ENCODE measurements around the gene PCDH15.

PCDH15 gene

DNA sequence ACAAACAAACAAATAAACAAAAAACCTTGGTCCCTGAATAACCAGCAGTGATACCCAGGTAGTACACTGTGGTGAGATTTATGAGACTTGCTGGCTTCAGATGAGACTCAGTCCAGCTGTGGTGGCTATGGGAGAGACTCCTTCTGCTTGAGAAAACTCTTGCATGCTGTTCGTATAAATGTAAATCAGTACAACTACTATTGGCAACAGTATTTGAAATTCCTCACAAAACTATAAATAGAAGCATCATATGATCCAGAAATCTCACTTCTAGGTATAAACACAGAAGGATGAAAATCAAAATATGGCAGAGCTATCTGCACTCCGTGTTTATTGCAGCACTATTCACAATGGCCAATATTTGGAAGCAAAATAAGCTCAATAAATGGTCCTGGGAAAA is 692.1 kb downstream of the PCDH15 start:
- no peak for DNase-seq

- no peak for DNase-seq
These were observed 704.1 kb downstream of the PCDH15 start for GRCh38 chr10:54096892-54097291.

GRCh38 chr10:54094321-54094720 is 706.7 kb downstream of the PCDH15 start:
- DNase-seq: no peak

DNA sequence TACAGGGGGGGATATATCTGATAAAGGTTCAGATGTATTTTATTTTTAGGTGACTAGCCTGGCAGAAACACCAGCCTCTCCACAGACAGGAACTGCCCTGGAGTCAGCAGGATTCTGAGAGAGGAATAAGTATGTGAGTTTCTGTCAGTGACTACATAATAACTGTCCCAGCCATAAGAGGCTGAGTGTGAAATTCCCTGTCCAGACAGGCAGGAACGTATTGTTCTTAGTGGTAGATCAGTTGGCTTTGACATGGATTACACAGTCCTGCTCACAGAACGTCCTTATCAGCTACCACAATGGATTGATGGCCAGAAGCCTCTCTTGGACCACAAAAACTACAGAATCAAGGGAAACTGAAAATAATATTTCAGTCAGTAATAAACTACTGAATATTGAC is 709.8 kb downstream of the PCDH15 start:
- no peak for DNase-seq

- no peak for DNase-seq
These were observed 719.1 kb downstream of the PCDH15 start for GRCh38 chr10:54081950-54082349.

DNA sequence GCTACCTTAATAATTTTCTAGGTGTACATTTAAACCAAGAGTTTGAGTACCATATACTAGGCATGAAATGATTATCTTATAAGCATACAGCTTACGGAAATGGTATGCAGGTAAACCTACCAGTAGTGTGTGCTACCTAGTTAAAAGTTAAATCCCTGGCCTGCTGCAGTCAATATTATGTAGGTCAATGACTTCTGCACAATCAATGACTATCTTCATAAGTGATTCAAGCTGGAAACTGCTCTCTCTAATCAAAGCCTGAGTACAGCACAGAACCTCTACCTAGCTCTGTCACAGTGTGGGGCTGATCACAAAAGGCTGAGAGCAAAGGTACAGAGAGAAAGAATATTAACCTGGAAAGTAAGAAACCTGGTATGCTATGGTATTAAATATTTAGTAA is 733.7 kb downstream of the PCDH15 start:
- DNase-seq: no peak

DNA sequence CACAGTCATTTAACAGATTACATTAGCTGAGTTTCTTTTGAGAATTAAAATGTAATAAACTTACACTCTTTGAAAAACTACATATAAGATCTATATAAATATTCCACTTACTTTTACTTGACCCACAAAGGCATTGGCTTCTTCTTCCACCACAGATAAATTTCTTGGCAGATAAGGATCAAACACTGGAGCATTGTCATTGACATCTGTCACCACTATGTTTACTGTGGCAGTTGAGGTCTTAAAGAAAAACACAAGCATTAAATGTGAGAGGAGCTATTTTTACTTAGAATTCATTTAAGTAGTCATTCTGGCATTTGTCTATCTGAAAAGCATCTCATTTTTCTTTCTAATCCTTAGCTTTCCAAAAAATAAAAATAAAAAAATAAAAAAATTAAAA is 734.4 kb downstream of the PCDH15 start:
- DNase-seq: no peak

- DNase-seq: no peak
These were observed 735.9 kb downstream of the PCDH15 start for GRCh38 chr10:54065106-54065505.

DNA sequence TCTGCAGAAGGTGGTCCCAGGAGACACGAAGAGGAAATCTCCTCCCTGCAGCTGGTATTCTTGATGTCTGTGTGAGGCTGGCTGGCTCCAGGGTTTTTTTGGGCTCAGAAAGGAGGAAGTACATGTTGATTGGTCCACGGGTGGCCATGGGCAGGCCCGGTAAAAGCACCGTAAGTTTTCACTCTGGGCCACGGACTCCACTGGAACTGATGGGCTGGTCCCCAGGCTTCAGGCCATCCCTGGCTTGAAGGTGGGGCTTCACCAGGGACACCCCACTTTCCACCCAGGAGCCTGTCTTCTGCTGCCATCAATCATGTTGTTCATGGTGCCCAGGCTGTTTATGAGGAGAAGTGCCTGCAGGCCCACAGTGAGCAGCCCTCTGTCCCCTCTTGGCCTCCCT is 736.8 kb downstream of the PCDH15 start:
- no peak for DNase-seq

DNA sequence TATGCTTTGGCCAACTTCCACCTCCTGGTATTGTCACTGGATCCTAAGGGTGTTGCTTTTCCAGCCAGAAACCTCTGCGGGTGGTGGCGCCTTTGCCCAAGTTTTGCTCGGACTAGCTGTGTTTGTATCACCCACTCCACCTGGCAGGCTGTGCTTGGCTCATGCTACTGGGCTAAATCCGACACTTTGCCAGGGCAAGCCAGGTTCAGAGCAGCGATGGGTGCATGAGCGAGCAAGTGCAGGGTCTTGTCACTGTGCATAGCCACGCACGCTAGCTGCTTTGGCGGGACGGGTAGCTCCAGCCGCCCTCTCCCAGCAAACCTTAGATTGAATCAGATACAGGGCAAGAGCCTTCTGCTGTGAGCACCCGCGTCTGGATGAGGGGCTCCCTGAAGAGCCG is 737.5 kb downstream of the PCDH15 start:
- peak; percentile 51 for DNase-seq

DNA sequence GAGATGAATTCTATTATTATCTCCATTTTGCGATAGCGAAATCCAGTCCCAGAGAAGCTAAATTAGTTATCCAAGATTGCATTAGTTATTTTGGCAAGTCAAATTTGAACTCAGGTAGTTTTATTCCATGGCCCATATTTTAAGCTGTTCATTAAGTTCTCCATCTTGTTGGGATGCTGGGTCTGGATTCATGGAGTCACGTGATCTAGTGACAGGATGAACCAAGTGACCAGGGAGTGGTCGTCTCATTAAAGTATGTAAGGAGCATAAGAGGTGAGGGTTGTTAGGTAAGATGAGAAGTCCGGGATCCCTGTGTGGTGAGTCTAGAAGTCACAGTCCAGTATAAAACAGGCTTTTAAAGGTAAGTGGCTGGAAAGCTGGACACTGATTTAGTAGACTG is 740.5 kb downstream of the PCDH15 start:
- DNase-seq: no peak

- no peak for DNase-seq
These were observed 743.7 kb downstream of the PCDH15 start for GRCh38 chr10:54057357-54057756.

DNA sequence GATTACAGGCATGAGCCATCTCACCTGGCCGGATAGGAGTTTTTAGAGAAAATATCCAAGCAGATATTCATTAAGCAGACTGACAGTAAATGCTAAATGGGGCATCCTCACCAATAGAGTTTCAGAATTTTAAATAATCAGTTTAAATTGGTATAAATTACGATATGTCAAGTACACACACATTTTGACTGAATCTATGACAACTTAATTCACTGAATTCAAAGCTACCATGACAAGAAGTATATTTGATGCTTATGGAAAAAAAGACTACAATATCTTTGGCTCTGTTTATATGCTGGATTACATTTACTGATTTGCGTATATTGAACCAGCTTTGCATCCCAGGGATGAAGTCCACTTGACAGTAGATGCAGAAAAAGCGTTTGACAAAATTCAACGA is 774.7 kb downstream of the PCDH15 start:
- DNase-seq: no peak

DNA sequence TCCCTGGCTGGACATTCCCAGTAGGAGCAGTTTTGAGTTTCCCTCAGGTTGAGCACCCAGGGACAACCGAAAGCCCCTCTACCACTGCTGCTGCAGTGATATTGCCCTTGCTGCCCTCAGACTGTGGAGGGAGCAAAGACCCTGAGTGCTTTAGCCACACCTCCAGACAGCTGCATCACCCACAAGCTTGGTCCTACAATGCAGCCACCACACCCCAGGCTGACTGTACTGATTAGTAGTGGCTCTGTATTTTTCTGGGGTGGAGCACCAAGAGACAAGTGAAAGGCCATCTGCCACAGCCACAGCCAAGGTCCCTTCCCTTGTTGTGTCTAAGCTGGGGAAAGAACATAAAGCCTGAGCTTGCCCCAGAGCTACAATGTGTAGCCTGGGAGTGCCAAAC is 789.9 kb downstream of the PCDH15 start:
- no peak for DNase-seq

DNA sequence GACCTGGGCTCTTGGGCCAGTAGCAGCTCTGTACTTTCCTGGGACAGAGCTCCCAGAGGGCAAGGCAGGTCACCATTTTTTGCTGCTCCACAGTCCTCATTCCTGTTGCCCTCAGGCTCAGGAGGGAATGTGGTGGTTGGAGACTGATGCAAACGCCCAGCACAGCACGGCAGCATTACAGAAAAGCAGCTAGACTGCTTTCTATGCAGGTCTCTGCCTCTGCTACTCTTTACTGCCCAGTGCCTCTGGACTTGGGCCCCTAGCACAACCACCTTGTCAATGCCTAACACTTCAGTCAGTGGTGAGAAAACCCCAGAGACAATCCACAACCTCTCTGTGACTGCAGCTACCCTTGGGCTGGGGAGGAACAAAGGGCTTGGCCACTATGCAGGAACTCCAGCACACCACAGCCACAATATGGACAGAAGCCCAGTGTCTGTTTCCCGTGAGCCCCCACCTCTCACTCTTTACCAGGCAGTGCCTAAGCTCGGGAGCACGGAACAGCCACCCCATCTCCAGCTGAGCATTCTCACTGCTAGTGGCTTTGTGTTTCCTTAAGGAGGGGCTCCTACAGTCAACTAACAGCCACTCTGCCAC is 790.6 kb downstream of the PCDH15 start:
- DNase-seq: no peak

DNA sequence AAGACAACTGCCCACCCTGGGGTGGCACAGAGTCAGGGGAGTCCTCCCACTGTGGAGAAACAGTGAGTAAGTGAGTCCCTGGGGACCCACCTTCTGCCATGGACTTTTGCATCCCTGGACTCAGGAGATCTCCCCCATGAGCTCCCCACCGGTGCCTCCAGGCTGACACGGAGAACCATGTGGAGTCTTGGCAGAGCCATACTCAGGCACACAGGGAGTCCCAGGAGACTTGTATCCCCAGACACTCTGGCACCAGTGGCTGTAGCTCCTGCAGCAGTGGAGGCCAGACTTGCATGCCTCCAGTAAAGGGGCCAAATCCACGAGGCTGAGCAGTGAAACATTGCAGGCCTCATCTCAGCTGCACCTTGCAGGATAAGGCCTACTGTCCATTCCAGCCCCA is 791.4 kb downstream of the PCDH15 start:
- no peak for DNase-seq

DNA sequence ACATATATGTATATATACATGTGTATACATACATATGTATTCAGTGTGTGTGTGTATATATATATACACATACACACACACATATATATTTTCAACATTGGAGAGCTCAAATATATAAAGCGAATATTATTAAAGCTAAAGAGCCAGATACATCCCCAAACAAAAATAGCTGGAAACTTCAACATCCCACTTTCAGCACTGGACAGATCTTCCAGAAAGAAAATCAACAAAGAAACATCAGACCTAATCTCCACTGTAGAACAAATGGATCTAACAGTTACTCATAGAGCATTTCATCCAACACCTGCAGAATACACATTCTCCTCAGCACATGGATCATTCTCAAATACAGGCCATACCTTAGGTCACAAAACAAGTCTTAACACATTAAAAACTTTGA is 799.0 kb downstream of the PCDH15 start:
- DNase-seq: no peak

GRCh38 chr10:53997953-53998352 is 803.1 kb downstream of the PCDH15 start:
- DNase-seq: no peak

GRCh38 chr10:53990799-53991238 is 810.2 kb downstream of the PCDH15 start:
- no peak for DNase-seq

GRCh38 chr10:53983431-53983830 is 817.6 kb downstream of the PCDH15 start:
- no peak for DNase-seq

GRCh38 chr10:53980210-53980609 is 820.8 kb downstream of the PCDH15 start:
- no peak for DNase-seq

DNA sequence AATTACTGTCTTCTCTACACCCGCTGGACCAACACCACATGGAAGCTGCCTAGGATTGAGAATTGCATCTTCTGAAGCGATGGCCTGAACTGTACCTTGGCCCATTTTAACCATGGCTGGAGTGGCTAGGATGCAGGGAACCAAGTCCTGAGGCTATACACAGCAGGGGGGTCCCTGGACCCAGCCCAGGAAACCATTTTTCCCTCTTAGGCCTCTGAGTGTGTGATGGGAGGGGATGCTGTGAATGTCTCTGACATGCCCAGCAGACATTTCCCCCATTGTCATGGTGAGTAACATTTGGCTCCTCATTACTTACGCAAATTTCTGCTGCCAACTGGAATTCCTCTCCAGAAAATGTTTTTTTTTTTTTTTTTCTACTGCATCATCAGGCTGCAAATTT is 822.7 kb downstream of the PCDH15 start:
- no peak for DNase-seq

GRCh38 chr10:53977267-53977666 is 823.8 kb downstream of the PCDH15 start:
- no peak for DNase-seq

GRCh38 chr10:53957401-53957800 is 843.6 kb downstream of the PCDH15 start:
- DNase-seq: no peak

DNA sequence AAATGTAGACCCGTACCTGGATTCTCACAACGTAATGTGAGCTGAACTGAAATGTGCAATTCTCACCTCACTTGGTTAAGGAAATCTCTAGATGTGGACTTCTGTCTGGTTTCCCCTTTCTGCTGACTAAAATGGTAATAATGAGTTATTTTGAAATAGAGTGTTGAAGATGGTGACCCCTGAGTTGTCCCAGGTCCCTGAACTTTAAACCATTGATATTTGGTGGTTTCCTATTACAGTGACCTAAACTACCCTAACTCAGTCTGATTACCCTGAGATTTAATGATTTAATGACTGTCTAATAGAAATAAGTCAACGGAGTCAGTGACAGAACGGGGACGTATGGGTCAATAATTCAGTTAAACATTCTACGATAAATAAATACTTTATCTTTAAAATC is 845.9 kb downstream of the PCDH15 start:
- DNase-seq: no peak
